ENCODE data around the gene KRTDAP. TPM values are rescaled to one million over a fixed set of nuclear protein-coding genes. Genes with fewer than 3 reads are reported as not detected.
A peak's percentile ranks its signal among the peaks of the same experiment; 100 is the strongest.

The KRTDAP gene, protein sequence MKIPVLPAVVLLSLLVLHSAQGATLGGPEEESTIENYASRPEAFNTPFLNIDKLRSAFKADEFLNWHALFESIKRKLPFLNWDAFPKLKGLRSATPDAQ
- not detected in 3 replicates for total RNA-seq
- long read RNA-seq = 0 reads

DNA sequence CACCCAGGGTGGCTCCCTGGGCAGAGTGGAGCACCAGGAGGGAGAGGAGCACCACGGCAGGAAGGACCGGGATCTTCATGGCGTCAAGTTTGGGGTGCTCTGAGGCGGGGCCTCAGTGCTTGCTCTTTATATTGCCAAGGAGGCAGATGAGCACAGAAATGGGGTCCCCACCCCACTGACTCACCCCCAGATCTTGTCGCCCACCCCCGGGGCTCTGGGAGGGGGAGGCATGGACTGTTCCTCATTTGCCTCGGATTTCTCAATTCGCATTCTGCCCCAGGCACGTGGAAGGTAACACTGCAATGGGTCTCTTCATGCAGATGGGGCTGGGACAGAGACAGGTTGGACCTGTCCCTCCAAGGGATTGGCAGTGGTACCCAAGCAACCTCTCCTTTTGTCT is at the start of gene KRTDAP:
Gene KRTDAP, minus strand, starts transcription at position 101 of the 400 bp plus-strand sequence. Its CDS starts 22 bp downstream, at position 79.
- TF ChIP-seq, protein P1, sequence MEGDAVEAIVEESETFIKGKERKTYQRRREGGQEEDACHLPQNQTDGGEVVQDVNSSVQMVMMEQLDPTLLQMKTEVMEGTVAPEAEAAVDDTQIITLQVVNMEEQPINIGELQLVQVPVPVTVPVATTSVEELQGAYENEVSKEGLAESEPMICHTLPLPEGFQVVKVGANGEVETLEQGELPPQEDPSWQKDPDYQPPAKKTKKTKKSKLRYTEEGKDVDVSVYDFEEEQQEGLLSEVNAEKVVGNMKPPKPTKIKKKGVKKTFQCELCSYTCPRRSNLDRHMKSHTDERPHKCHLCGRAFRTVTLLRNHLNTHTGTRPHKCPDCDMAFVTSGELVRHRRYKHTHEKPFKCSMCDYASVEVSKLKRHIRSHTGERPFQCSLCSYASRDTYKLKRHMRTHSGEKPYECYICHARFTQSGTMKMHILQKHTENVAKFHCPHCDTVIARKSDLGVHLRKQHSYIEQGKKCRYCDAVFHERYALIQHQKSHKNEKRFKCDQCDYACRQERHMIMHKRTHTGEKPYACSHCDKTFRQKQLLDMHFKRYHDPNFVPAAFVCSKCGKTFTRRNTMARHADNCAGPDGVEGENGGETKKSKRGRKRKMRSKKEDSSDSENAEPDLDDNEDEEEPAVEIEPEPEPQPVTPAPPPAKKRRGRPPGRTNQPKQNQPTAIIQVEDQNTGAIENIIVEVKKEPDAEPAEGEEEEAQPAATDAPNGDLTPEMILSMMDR (IDR thresholded peaks at IDR 0.05) = no peak
- peak; percentile 66 for DNase-seq (ENCODE audit: low spot score)
- Mint-ChIP-seq H3K4me3 (ENCODE audit: unreplicated experiment) (no peak within 1 kb of the TSS), H3K27me3 (ENCODE audit: low read depth) (peaks cover 66% of the 10 kb centered on the region), H3K4me1 (ENCODE audit: low read depth) (peaks cover 3% of the 10 kb centered on the region), H3K9me3 (ENCODE audit: low read depth) (no peaks in the 10 kb centered on the region), H3K27ac (ENCODE audit: unreplicated experiment) (no peak within 1 kb of the TSS), H3K36me3 (ENCODE audit: low read depth) (no peaks in the 10 kb centered on the region)

DNA sequence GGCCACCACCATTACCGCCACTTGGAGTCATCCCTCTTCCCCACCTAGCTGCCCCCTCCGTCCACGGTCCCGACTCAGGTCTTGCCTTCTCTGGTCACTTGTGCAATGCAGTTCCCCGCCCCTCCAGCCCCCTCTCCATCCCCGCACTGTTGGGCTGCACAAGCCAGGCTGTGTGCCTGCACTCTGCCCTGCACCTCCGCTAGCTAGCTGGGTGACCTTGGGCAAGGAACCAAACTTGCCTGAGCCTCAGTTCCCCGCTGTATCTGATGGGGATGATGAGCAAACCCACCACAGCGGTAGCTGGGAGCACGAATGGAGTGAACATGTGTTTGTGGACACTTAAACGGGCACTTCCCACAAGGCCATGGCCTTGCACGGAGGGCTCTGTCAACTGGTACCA is 49.6 kb upstream of the KRTDAP start:
- TF ChIP-seq, protein P1 (IDR thresholded peaks at IDR 0.05) = no peak
- Mint-ChIP-seq H3K9me3 (ENCODE audit: low read depth) (no peaks in the 10 kb centered on the region), H3K27ac (ENCODE audit: unreplicated experiment) (no peak overlapping the region), H3K36me3 (ENCODE audit: low read depth) (peaks cover 3% of the 10 kb centered on the region), H3K27me3 (ENCODE audit: low read depth) (no peaks in the 10 kb centered on the region), H3K4me3 (ENCODE audit: unreplicated experiment) (no peak overlapping the region), H3K4me1 (ENCODE audit: low read depth) (peaks cover 8% of the 10 kb centered on the region)
- no peak for DNase-seq (ENCODE audit: low spot score)

DNA sequence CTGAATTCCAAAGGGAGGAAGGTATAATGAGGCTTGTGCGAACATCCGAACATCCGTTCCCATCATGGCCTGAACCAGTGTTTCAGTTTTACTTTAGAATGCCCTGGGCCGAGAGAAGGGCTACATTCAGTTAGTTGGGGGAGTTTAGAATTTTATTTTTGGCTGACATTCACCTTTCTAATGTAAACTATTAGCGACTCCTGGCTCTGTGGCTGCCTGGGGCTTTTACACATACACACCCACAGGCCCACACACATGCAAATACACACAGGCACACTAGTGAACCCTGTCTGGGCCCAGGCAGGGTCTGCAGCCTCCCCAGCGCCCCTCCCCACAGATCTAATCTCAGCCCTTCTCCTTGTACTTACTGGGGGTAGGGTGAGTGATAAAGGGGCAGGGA is 49.0 kb upstream of the KRTDAP start:
- DNase-seq (ENCODE audit: low spot score) = no peak

DNA sequence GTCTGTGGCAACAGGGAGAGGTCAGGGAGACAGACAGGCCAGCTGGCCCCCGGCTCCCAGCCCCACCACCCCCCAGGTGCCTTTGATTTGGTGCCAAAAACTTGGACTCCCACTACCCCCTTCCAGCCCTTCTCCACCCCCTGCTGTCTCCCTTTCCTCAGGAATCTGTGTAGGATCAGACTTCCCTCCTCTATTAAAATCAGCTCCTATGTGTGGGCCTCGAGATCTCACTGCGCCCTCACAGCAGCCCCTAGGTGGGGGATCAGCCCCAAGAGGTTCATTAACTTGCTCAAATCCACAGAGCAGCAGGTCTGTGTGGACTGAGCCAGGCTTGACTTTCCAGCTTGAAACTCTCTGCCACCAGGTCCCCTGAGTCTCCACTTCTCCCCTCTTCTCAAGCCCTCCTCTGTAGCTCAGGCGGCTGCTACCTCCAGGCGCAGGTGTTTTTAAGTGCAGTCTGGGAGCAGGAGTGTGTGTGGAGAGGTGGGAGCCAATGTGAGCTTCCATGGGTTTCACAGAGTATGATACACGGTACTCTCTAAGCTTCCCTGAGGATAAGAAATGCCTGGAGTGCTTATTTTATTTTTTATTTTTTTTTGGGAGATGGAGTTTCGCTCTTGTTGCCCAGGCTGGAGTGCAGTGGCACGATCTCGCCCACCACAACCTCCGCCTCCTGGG is 44.7 kb upstream of the KRTDAP start:
- no peak for DNase-seq (ENCODE audit: low spot score)
- Mint-ChIP-seq H3K27me3 (ENCODE audit: low read depth) (peaks cover 1% of the 10 kb centered on the region), H3K27ac (ENCODE audit: unreplicated experiment) (no peak overlapping the region), H3K9me3 (ENCODE audit: low read depth) (no peaks in the 10 kb centered on the region), H3K4me3 (ENCODE audit: unreplicated experiment) (no peak overlapping the region), H3K36me3 (ENCODE audit: low read depth) (no peaks in the 10 kb centered on the region), H3K4me1 (ENCODE audit: low read depth) (no peaks in the 10 kb centered on the region)
- TF ChIP-seq, protein P1 (IDR thresholded peaks at IDR 0.05) = no peak

More for the DNA sequence above, 49.0 kb upstream of the KRTDAP start:
- TF ChIP-seq, protein P1 (IDR thresholded peaks at IDR 0.05) = no peak
- Mint-ChIP-seq H3K36me3 (ENCODE audit: low read depth) (peaks cover 3% of the 10 kb centered on the region), H3K9me3 (ENCODE audit: low read depth) (no peaks in the 10 kb centered on the region), H3K4me1 (ENCODE audit: low read depth) (peaks cover 2% of the 10 kb centered on the region), H3K4me3 (ENCODE audit: unreplicated experiment) (no peak overlapping the region), H3K27ac (ENCODE audit: unreplicated experiment) (no peak overlapping the region), H3K27me3 (ENCODE audit: low read depth) (no peaks in the 10 kb centered on the region)

DNA sequence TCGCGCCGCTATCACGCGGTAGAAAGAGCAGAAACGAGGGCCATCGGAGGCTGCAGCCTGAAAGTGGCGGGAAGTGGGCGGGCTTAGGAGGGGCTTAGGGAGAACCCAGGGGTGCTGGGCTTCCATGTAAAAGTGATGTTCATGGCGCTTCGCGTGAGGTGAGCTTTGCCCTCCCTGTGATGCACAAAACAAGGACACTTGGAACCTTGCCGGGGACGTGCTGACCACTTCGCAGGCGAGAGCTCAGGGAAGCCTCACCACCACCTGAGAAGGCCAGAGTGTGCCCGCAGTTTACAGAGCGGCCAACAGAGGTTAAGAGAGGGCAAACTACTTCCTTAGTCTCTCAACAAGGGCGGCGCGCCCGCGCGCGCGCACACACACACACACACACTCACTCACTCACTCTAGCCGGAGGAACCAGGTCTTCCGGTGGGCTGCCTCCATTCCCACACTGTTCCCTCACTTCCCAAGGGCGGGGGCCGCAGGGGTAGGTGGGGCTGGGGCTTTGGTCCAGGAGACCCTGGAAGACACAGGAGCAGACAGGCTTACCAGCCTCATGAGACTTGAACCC is 43.6 kb upstream of the KRTDAP start:
- no peaks in the 10 kb centered on the region for H3K36me3 Mint-ChIP-seq (ENCODE audit: low read depth)
- H3K4me3 Mint-ChIP-seq (ENCODE audit: unreplicated experiment) = no peak overlapping the region
- TF ChIP-seq, protein P1 (IDR thresholded peaks at IDR 0.05) = no peak
- H3K27ac Mint-ChIP-seq (ENCODE audit: unreplicated experiment) = no peak overlapping the region
- no peaks in the 10 kb centered on the region for H3K9me3 Mint-ChIP-seq (ENCODE audit: low read depth)
- no peak for DNase-seq (ENCODE audit: low spot score)
- no peaks in the 10 kb centered on the region for H3K4me1 Mint-ChIP-seq (ENCODE audit: low read depth)
- peaks cover 1% of the 10 kb centered on the region for H3K27me3 Mint-ChIP-seq (ENCODE audit: low read depth)
